ENCODE data around the gene CNN1.

- TF ChIP-seq ZBTB26 (CRISPR knock-in tag; IDR thresholded peaks at IDR 0.05; ENCODE audit: borderline replicate concordance) (no peak), CREB1 (IDR thresholded peaks at IDR 0.05) (no peak), CREB1 (CRISPR knock-in tag; IDR thresholded peaks at IDR 0.05) (no peak), ATF4 (CRISPR knock-in tag; IDR thresholded peaks at IDR 0.05) (no peak; a peak in 1 of 4 replicates), ZNF704 (CRISPR knock-in tag; IDR thresholded peaks at IDR 0.05; ENCODE audit: borderline replicate concordance) (no peak), POLR2AphosphoS5 (IDR thresholded peaks at IDR 0.05; ENCODE audit: low read depth, low read length) (no peak), KLF16 (CRISPR knock-in tag; IDR thresholded peaks at IDR 0.05) (no peak), SCMH1 (CRISPR knock-in tag; IDR thresholded peaks at IDR 0.05; ENCODE audit: borderline replicate concordance) (no peak), CTCF (CRISPR knock-in tag; IDR thresholded peaks at IDR 0.05) (no peak), CBX2 (IDR thresholded peaks at IDR 0.05; ENCODE audit: low read depth, low read length) (no peak), CBX2 (CRISPR knock-in tag; IDR thresholded peaks at IDR 0.05; ENCODE audit: low read depth) (no peak), EZH2 (conservative IDR thresholded peaks at IDR 0.05; ENCODE audit: low read depth, low read length) (no peak), ZNF776 (CRISPR knock-in tag; IDR thresholded peaks at IDR 0.05) (no peak), GLMP (CRISPR knock-in tag; IDR thresholded peaks at IDR 0.05; ENCODE audit: borderline replicate concordance) (no peak)
Observed at GRCh38 chr19:11547929-11548700, 9.5 kb downstream of the CNN1 start.

All from HepG2 (cell line).